ENCODE results near the gene AMER3.

AMER3 gene

DNA sequence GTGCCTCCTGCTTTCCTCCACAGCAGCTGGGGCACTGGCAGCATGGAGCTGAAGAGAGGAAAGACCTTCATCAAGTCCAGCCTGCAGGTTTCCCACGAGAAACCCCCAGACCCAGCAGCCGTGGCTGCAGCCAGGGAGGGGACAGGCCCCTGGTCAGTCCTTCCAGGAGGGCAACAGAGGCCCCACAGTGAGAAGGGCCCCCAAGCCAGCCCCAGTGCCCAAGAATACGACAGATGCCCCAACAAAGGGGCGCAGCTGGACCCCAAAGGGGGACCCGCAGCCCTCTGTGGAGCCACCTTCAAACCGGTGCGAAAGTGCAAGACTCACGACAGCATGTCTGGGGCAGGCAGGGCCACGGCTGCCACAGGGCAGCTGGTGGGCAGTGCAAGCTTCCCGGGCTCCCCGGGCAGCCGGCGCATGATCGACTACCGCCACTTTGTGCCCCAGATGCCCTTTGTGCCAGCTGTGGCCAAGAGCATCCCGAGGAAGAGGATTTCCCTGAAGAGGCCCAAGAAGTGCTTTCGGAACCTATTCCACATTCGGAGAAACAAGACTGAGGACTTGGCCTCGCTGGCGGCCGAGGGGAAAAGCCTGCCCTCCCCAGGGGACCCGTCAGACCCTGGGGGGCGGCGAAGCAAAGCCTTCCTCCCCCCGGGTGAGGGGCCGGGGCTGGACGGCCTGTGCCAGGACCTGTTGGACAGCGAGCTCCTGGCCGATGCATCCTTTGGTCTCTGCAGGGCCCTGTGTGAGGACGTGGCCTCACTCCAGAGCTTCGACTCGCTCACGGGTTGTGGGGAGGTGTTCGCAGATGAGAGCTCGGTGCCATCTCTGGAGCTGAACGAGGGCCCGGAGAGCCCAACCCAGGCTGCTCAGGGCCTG, 6.9 kb downstream of the AMER3 start:
- TF ChIP-seq FOXP2 (optimal IDR thresholded peaks at IDR 0.05; ENCODE audit: borderline replicate concordance, extremely low read depth, extremely low read length, insufficient read depth) = no peak
- TF ChIP-seq TAF1 (IDR thresholded peaks at IDR 0.05; ENCODE audit: borderline replicate concordance, insufficient read depth, low read length) = no peak
- no peak for TF ChIP-seq SIN3A (IDR thresholded peaks at IDR 0.05; ENCODE audit: borderline replicate concordance, insufficient read depth, low read length)
- TF ChIP-seq, protein P1, sequence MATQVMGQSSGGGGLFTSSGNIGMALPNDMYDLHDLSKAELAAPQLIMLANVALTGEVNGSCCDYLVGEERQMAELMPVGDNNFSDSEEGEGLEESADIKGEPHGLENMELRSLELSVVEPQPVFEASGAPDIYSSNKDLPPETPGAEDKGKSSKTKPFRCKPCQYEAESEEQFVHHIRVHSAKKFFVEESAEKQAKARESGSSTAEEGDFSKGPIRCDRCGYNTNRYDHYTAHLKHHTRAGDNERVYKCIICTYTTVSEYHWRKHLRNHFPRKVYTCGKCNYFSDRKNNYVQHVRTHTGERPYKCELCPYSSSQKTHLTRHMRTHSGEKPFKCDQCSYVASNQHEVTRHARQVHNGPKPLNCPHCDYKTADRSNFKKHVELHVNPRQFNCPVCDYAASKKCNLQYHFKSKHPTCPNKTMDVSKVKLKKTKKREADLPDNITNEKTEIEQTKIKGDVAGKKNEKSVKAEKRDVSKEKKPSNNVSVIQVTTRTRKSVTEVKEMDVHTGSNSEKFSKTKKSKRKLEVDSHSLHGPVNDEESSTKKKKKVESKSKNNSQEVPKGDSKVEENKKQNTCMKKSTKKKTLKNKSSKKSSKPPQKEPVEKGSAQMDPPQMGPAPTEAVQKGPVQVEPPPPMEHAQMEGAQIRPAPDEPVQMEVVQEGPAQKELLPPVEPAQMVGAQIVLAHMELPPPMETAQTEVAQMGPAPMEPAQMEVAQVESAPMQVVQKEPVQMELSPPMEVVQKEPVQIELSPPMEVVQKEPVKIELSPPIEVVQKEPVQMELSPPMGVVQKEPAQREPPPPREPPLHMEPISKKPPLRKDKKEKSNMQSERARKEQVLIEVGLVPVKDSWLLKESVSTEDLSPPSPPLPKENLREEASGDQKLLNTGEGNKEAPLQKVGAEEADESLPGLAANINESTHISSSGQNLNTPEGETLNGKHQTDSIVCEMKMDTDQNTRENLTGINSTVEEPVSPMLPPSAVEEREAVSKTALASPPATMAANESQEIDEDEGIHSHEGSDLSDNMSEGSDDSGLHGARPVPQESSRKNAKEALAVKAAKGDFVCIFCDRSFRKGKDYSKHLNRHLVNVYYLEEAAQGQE (IDR thresholded peaks at IDR 0.05; ENCODE audit: insufficient read depth in 1 of 2, low read depth in 2 of 2, low read length in 2 of 2) = no peak
- TF ChIP-seq POLR2AphosphoS5 (IDR thresholded peaks at IDR 0.05; ENCODE audit: low read depth, low read length) = no peak

DNA sequence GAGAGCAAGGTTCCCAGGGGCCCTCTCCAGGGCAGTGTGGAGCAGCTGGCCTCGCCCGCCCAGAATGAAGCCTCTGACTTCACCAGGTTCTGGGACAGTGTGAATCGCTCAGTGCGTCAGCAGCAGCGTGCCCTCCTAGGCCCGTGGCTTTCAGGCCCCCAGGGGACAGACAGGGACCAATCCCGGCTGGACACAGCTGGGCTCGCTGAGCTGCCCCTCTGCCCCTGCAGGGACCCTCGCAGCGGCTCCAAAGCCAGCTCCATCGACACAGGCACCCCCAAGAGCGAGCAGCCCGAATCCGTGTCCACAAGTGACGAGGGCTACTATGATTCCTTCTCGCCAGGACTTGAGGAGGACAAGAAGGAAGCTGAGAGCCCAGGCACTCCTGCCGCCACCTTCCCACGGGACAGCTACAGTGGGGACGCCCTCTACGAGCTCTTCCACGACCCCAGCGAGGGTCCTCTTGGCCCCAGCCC, 7.6 kb downstream of the AMER3 start:
- TF ChIP-seq FOXP2 (optimal IDR thresholded peaks at IDR 0.05; ENCODE audit: borderline replicate concordance, extremely low read depth, extremely low read length, insufficient read depth) (no peak), SIN3A (IDR thresholded peaks at IDR 0.05; ENCODE audit: borderline replicate concordance, insufficient read depth, low read length) (no peak), TAF1 (IDR thresholded peaks at IDR 0.05; ENCODE audit: borderline replicate concordance, insufficient read depth, low read length) (no peak), POLR2AphosphoS5 (IDR thresholded peaks at IDR 0.05; ENCODE audit: low read depth, low read length) (no peak)
- TF ChIP-seq, protein P1 (IDR thresholded peaks at IDR 0.05; ENCODE audit: insufficient read depth in 1 of 2, low read depth in 2 of 2, low read length in 2 of 2) = no peak

DNA sequence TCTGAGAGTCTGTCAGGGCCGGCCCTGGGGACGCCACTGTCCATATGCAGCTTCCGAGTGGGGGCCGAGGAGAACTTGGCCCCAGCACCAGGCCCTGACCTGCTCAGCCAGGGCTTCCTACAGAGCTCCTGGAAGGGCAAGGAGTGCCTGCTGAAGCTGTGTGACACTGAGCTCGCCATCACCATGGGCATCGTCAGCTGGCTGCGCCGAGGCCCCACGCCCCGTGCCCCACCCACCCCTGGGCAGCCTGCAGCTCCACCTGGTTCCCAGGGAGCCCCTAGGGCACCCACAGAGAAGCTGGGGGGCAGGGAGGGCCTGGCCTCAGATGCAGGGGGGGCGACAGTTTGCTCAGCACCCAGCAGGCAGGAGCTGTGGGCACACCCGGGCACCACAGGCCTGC, 8.1 kb downstream of the AMER3 start:
- TF ChIP-seq FOXP2 (optimal IDR thresholded peaks at IDR 0.05; ENCODE audit: borderline replicate concordance, extremely low read depth, extremely low read length, insufficient read depth) = no peak
- TF ChIP-seq TAF1 (IDR thresholded peaks at IDR 0.05; ENCODE audit: borderline replicate concordance, insufficient read depth, low read length) = no peak
- TF ChIP-seq, protein P1 (IDR thresholded peaks at IDR 0.05; ENCODE audit: insufficient read depth in 1 of 2, low read depth in 2 of 2, low read length in 2 of 2) = no peak
- no peak for TF ChIP-seq SIN3A (IDR thresholded peaks at IDR 0.05; ENCODE audit: borderline replicate concordance, insufficient read depth, low read length)
- no peak for TF ChIP-seq POLR2AphosphoS5 (IDR thresholded peaks at IDR 0.05; ENCODE audit: low read depth, low read length)

DNA sequence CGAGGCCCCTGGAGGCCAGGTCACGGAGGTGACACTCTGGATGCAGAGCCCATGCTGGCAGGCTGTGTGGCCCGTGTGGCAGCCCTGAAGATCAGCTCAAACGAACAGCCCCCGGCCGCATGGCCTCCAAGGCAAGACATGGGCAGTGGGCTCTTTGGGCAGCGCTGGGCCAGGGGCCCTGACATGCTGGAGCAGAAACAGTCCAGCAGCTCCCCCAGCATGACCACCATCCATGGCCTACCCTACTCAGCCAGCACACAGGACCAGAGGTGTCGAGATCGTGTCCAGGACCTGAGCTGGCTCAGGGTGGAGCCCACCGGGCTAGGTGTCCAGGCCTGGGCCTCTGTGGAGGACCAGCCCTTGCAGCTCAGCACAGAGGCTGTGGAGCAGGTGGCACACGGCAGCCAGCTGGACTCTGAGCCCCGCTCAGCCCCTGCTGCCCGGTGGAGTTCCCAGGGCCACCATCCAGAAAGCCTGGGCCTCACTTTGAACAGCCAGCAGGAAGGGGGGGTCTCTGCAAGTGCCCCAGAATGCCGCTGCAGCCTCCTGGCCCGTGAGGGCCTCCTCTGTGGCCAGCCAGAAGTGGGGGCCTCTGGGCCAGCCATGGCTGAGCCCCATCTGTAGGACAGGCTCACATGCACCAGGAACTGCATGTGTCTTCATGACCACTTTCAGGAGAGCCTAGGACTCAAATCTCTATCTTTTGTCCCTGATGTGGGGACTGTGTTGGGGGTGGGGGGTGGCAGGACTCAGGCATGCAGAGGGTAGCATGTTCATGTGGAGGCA, 8.9 kb downstream of the AMER3 start:
- TF ChIP-seq, protein P1 (IDR thresholded peaks at IDR 0.05; ENCODE audit: insufficient read depth in 1 of 2, low read depth in 2 of 2, low read length in 2 of 2) = no peak
- TF ChIP-seq TAF1 (IDR thresholded peaks at IDR 0.05; ENCODE audit: borderline replicate concordance, insufficient read depth, low read length) (no peak), SIN3A (IDR thresholded peaks at IDR 0.05; ENCODE audit: borderline replicate concordance, insufficient read depth, low read length) (no peak), POLR2AphosphoS5 (IDR thresholded peaks at IDR 0.05; ENCODE audit: low read depth, low read length) (no peak), FOXP2 (optimal IDR thresholded peaks at IDR 0.05; ENCODE audit: borderline replicate concordance, extremely low read depth, extremely low read length, insufficient read depth) (no peak)
